Endothelial cell of umbilical vein (primary cell): ENCODE measurements around the gene INPP4B. TPM values are rescaled to one million over a fixed set of nuclear protein-coding genes. Genes with fewer than 3 reads are reported as not detected.

Experiments
- BruUV-seq: library from RNA; stranded (reverse); fragments of 400-500 nt; replicated peaks from 2 replicates; lab custom pipeline; 2021; lab: Mats Ljungman, UMichigan
- CTCF ChIA-PET: fragments of 300-600, 350-600 bp; sonication (Branson Sonifier 250); formaldehyde crosslinking; loops from one replicate; lab custom pipeline; 2021; ENCODE audit warnings: antibody characterized with exemption, inconsistent platforms; lab: Charles Lee
- POLR2A ChIA-PET: fragments of 300-600, 350-600 bp; sonication (Branson Sonifier 250); formaldehyde crosslinking; loops from one replicate; lab custom pipeline; 2021; ENCODE audit warnings: antibody characterized with exemption, inconsistent platforms; lab: Charles Lee
- DNase-seq: peaks from one replicate; pipeline ENCODE4 v3.0.0-alpha.2; 2011; ENCODE audit warnings: low read depth, low spot score
- FAIRE-seq: peaks from 2 replicates; lab custom pipeline; 2011; peaks lifted over from hg19 to GRCh38; lab: Jason Lieb, UNC
- H2AFZ ChIP-seq: 2 replicates; pipeline ENCODE4 v1.6.0; 2012; ENCODE audit warnings: low read depth, low read length, control low read depth, inconsistent platforms
- H3K27ac ChIP-seq: 2 replicates; pipeline ENCODE4 v1.5.1; 2011; ENCODE audit warnings: low read depth, mild to moderate bottlenecking, control low read depth, low read length, moderate library complexity; ENCODE audit not compliant: insufficient read depth
- H3K27me3 ChIP-seq, 2 experiments: 2 replicates each; pipeline versions ENCODE4 v1.6.0 to v1.6.1; 2011; ENCODE audit warnings: low read length in 2 of 2, mixed read lengths in 1 of 2; ENCODE audit not compliant: control insufficient read depth in 2 of 2, insufficient read depth in 2 of 2
- H3K36me3 ChIP-seq, 2 experiments: 2 replicates in 1 of 2; 3 replicates in 1 of 2; pipeline ENCODE4 v1.5.1; 2011; ENCODE audit warnings: low read length in 2 of 2, mild to moderate bottlenecking in 1 of 2, moderate library complexity in 1 of 2; ENCODE audit not compliant: control insufficient read depth in 2 of 2, insufficient read depth in 2 of 2; ENCODE audit errors: extremely low read depth in 1 of 2
- H3K4me1 ChIP-seq: 3 replicates; pipeline ENCODE4 v1.5.1; 2011; ENCODE audit warnings: mild to moderate bottlenecking, low read length; ENCODE audit not compliant: control insufficient read depth, insufficient read depth; ENCODE audit errors: extremely low read depth
- H3K4me2 ChIP-seq: 2 replicates; pipeline ENCODE4 v1.6.1; 2011; ENCODE audit warnings: low read length, control low read depth, mixed read lengths; ENCODE audit not compliant: insufficient read depth
- H3K4me3 ChIP-seq, 3 experiments: fragments of 200-600 bp in 1 of 3; sonication (generic), shearing (Covaris generic) in 1 of 3; replicated peaks in 1 of 3; 2 replicates each; pipeline ENCODE4 v1.5.1; 2011 to 2016; ENCODE audit warnings: control low read depth in 3 of 3, low read length in 3 of 3, mild to moderate bottlenecking in 2 of 3, inconsistent platforms in 1 of 3, low read depth in 1 of 3, moderate library complexity in 1 of 3; ENCODE audit not compliant: insufficient read depth in 1 of 3
- H3K79me2 ChIP-seq: 2 replicates; pipeline ENCODE4 v1.6.0; 2012; ENCODE audit warnings: low read length, inconsistent platforms; ENCODE audit not compliant: control insufficient read depth, insufficient read depth
- H3K9ac ChIP-seq: replicated peaks from 2 replicates; pipeline ENCODE3; 2011; ENCODE audit warnings: low read length, control low read depth; ENCODE audit not compliant: insufficient read depth; ENCODE audit errors: extremely low read depth
- H3K9me1 ChIP-seq: replicated peaks from 3 replicates; pipeline ENCODE4 v1.6.0; 2011; ENCODE audit warnings: mild to moderate bottlenecking, low read length; ENCODE audit not compliant: control insufficient read depth, insufficient read depth; ENCODE audit errors: extremely low read depth
- H3K9me3 ChIP-seq: replicated peaks from 2 replicates; pipeline ENCODE4 v1.5.1; 2012; ENCODE audit warnings: low read length, inconsistent platforms; ENCODE audit not compliant: control insufficient read depth, insufficient read depth
- H4K20me1 ChIP-seq: replicated peaks from 2 replicates; pipeline ENCODE3; 2011; ENCODE audit warnings: mild to moderate bottlenecking, low read length; ENCODE audit not compliant: control insufficient read depth, insufficient read depth; ENCODE audit errors: extremely low read depth
- EZH2 ChIP-seq: IDR thresholded peaks from 2 replicates; pipeline ENCODE4 v1.6.1; 2012; ENCODE audit warnings: borderline replicate concordance, low read depth, mild to moderate bottlenecking, moderate library complexity, low read length, inconsistent platforms; ENCODE audit not compliant: severe bottlenecking
- FOS ChIP-seq: IDR thresholded peaks from 2 replicates; pipeline ENCODE4 v1.6.1; 2011; ENCODE audit warnings: mild to moderate bottlenecking, low read length, moderate library complexity, borderline replicate concordance; ENCODE audit not compliant: insufficient read depth
- GATA2 ChIP-seq: IDR thresholded peaks from 2 replicates; pipeline ENCODE4 v1.7.0; 2011; ENCODE audit warnings: low read depth, mild to moderate bottlenecking, moderate library complexity, mixed read lengths, low read length; ENCODE audit not compliant: insufficient read length, insufficient read depth
- POLR2A ChIP-seq: IDR thresholded peaks from 2 replicates; pipeline ENCODE4 v1.6.1; 2012; ENCODE audit warnings: low read depth, mild to moderate bottlenecking, control low read depth, low read length
- POLR2AphosphoS5 ChIP-seq: IDR thresholded peaks from 2 replicates; pipeline ENCODE4 v1.6.1; 2012; ENCODE audit warnings: low read depth, mild to moderate bottlenecking, control low read depth, low read length, moderate library complexity; ENCODE audit not compliant: insufficient read depth
- dilution Hi-C: fragments of 300-500 bp; cut with MboI; formaldehyde crosslinking; loops from one replicate; pipeline ENCODE4 v1.15.0; 2019; ENCODE audit warnings: low sequenced_read_pairs; ENCODE audit not compliant: extremely low pct_ligation_motif_present
- intact Hi-C: fragments of 100-400 bp; cut with micrococcal nuclease; formaldehyde crosslinking; loops from one replicate; pipeline ENCODE4 v1.10.0; 2022
- polyA plus RNA-seq, 4 experiments: library from polyadenylated mRNA; depleted of rRNA in 3 of 4; stranded (reverse) in 3 of 4; unstranded in 1 of 4; fragments of >200 nt; gene quantifications; 2 replicates each; pipeline versions ENCODE4 v1.2.1 to v1.2.3, GENCODE V29; 2011 to 2012; ENCODE audit warnings: missing spikeins in 1 of 4
- total RNA-seq: library from RNA; stranded (reverse); gene quantifications from 2 replicates; pipeline ENCODE4 v1.2.3, GENCODE V29; 2021

INPP4B gene
- total and polyA plus RNA-seq, 2 donors (not counting 3 experiments of a cell fraction or from before 2014, with no cell fraction given) = 0.41 to 3.1 TPM

- H3K27ac ChIP-seq = no peak overlapping the region
- H3K4me1 ChIP-seq = no peaks in the 10 kb centered on the region
- ChIA-PET CTCF (no interaction called here), POLR2A (no interaction called here)
- no peak overlapping the region for H3K9ac ChIP-seq
- TF ChIP-seq EZH2 = no peak
- TF ChIP-seq POLR2A = no peak
- TF ChIP-seq GATA2 = no peak
- TF ChIP-seq FOS = no peak
- H3K4me3 ChIP-seq = no peak overlapping the region
- H3K4me2 ChIP-seq = no peak overlapping the region
- H3K27me3 ChIP-seq = no peaks in the 10 kb centered on the region
- no peaks in the 10 kb centered on the region for H4K20me1 ChIP-seq
- no TSS peak for BruUV-seq
- H3K9me3 ChIP-seq = no peaks in the 10 kb centered on the region
- FAIRE-seq (no peak), DNase-seq (no peak)
- no peaks in the 10 kb centered on the region for H3K36me3 ChIP-seq
- no peaks in the 10 kb centered on the region for H3K79me2 ChIP-seq
- no peaks in the 10 kb centered on the region for H3K9me1 ChIP-seq
- intact Hi-C loops (no loop called here), dilution Hi-C loops (no loop called here)
- peak overlapping the region; percentile 20 for H2AFZ ChIP-seq
Observed at GRCh38 chr4:142104041-142104440, 742.1 kb downstream of the INPP4B start.

GRCh38 chr4:142101401-142101800 is 744.7 kb downstream of the INPP4B start:
- ChIA-PET POLR2A (no interaction called here), CTCF (interaction anchor here (1.1 kb wide), 1 partner anchor 755 kb away, joined by 3 read pairs; no protein-coding TSS in a partner anchor)
- dilution Hi-C loops = no loop called here

More at GRCh38 chr4:142101401-142101800, 744.7 kb downstream of the INPP4B start:
- no peaks in the 10 kb centered on the region for H3K9me1 ChIP-seq
- FAIRE-seq = no peak
- H3K36me3 ChIP-seq = no peaks in the 10 kb centered on the region
- no peaks in the 10 kb centered on the region for H3K27me3 ChIP-seq
- H3K79me2 ChIP-seq = no peaks in the 10 kb centered on the region
- no peak overlapping the region for H3K4me2 ChIP-seq
- no TSS peak for BruUV-seq
- no peak overlapping the region for H2AFZ ChIP-seq
- no peak overlapping the region for H3K27ac ChIP-seq
- no peak for DNase-seq
- intact Hi-C loops = no loop called here
- no peaks in the 10 kb centered on the region for H3K9me3 ChIP-seq
- H4K20me1 ChIP-seq = no peaks in the 10 kb centered on the region
- H3K9ac ChIP-seq = no peak overlapping the region
- peaks cover 3% of the 10 kb centered on the region for H3K4me1 ChIP-seq
- TF ChIP-seq POLR2AphosphoS5 = no peak
- TF ChIP-seq EZH2 = no peak
- no peak overlapping the region for H3K4me3 ChIP-seq
